IPS-NIHi11 (cell line): Measurements from ENCODE around the gene PARP2.

Experiments used
- DNase-seq: peaks from one replicate; pipeline ENCODE4 v3.0.0; 2012; ENCODE audit warnings: mixed read lengths, low spot score

Gene PARP2

DNA sequence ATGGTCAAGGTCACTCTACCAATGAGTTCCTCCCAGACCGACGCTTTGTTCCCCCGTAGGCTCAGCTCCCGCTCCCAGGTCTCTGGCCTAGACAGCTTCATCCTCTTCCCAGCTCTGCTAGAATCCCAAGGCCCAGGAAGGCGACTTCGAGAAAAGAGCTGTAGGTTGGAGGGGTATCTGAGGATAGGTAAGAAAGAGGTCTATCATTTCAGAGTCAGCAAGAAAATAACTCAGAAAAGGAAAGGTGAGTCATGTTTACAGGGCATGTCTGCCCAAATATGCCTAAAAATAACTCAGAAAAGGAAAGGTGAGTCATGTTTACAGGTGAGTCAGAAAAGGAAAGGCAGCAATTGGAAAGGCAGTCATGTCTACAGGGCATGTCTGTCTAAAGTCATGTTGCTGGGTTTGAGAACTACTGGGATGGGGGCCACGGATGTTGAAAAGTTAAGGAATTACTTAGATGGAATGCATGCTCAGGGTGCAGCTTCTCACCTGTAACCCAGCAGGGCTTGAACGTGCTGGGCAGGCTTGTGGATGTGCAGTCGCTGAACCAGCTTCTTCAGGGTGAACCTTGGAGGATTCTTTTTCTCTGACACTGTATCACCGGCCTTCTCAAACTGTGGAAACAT is 57.6 kb downstream of the PARP2 start:
- DNase-seq: no peak

DNA sequence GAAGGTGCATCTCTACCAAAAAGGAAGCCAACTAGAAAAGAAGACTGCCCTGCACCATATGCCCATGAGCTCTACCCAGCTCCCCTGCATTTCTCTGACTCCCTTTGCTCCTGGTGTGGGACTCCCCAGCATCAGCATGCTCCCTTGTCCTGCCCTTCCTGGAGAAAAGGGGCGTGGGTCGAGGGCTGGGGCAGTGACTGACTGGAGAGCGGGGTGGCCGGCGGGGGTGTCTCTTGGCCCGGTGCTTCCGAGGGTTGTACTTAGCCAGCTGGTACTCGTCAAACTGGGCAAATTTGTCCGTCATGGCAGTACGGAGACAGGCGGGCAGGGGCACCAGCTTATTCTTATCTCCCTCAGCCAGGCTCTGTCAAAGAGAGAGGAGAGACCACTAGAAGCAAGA is 60.1 kb downstream of the PARP2 start:
- DNase-seq: no peak
